Measurements from ENCODE around the gene SFRP5.

GRCh38 chr10:97736902-97737769 lies 34.7 kb downstream of the SFRP5 start, which contains the start of gene ZFYVE27:
- TF ChIP-seq CTCF (IDR thresholded peaks at IDR 0.05) (no peak), POLR2A (IDR thresholded peaks at IDR 0.05) (peak in 1 of 2 donors; percentile 92), POLR2AphosphoS5 (IDR thresholded peaks at IDR 0.05; ENCODE audit: insufficient read depth in 1 of 2, low read depth in 1 of 2) (peak; percentile 94 to 99)

Data from vagina (tissue), 2 donors.